Neural progenitor cell (in vitro differentiated cells): ENCODE results near the gene PDHX.

Source experiments
- CTCF ChIP-seq: fragments of 200-600 bp; sonication (generic); IDR thresholded peaks from 2 replicates; pipeline ENCODE4 v1.5.1; 2017; ENCODE audit warnings: antibody characterized with exemption, mild to moderate bottlenecking
- EZH2 ChIP-seq: fragments of 200-600 bp; sonication (generic); IDR thresholded peaks from 2 replicates; pipeline ENCODE4 v1.6.1; 2017; ENCODE audit warnings: antibody characterized with exemption, mild to moderate bottlenecking, moderate library complexity

- TF ChIP-seq CTCF (no peak), EZH2 (no peak)
These were observed 11.9 kb upstream of the PDHX start for GRCh38 chr11:34904421-34904955.
